GM12878 (cell line): ENCODE data around the gene RFFL. TPM values are rescaled to one million over a fixed set of nuclear protein-coding genes. Genes with fewer than 3 reads are reported as not detected.

Experiments
- ATAC-seq: fragments of 200-7000 bp; cut with Tn5 transposase; 3 replicates; pipeline ENCODE4 v1.9.1; 2020; ENCODE audit warnings: mild to moderate bottlenecking, moderate library complexity
- BruUV-seq: library from RNA; stranded (reverse); fragments of 400-500 nt; replicated peaks from 2 replicates; lab custom pipeline; 2021; lab: Mats Ljungman, UMichigan
- CTCF ChIA-PET: fragments of 300-600 bp; sonication (Branson Sonifier 250); formaldehyde crosslinking; extraction: SDS; loops from one replicate; lab custom pipeline; 2021; ENCODE audit warnings: inconsistent platforms; lab: Yijun Ruan, JAX
- POLR2A ChIA-PET: fragments of 350-600 bp; formaldehyde crosslinking; extraction: SDS; loops from one replicate; lab custom pipeline; 2021; ENCODE audit warnings: inconsistent platforms; lab: Charles Lee
- RAD21 ChIA-PET: fragments of 300-600 bp; sonication (Branson Sonifier 250); formaldehyde crosslinking; loops from one replicate; lab custom pipeline; 2023; ENCODE audit warnings: antibody characterized with exemption; ENCODE audit not compliant: unreplicated experiment; lab: Charles Lee
- SMC1A ChIA-PET: fragments of 300-600 bp; sonication (Branson Sonifier 250); formaldehyde crosslinking; loops from one replicate; lab custom pipeline; 2023; ENCODE audit not compliant: unreplicated experiment, uncharacterized antibody; lab: Charles Lee
- DNase-seq: peaks from one replicate; pipeline ENCODE4 v3.0.0-alpha.2; 2011; ENCODE audit warnings: low read depth, low spot score
- FAIRE-seq: peaks from 3 replicates; lab custom pipeline; 2011; peaks lifted over from hg19 to GRCh38; lab: Jason Lieb, UNC
- H2AFZ ChIP-seq: 2 replicates; pipeline ENCODE4 v1.6.0; 2011; ENCODE audit warnings: low read depth, low read length, control low read depth; ENCODE audit not compliant: control insufficient read depth
- H3K27ac ChIP-seq: 2 replicates; pipeline ENCODE4 v1.5.1; 2011; ENCODE audit warnings: control low read depth; ENCODE audit not compliant: control insufficient read depth, insufficient read depth
- H3K27me3 ChIP-seq, 2 experiments: replicated peaks in 1 of 2; 2 replicates each; pipeline versions ENCODE4 v1.6.0 to v1.6.1; 2011; ENCODE audit warnings: low read length in 1 of 2; ENCODE audit not compliant: control insufficient read depth in 2 of 2, insufficient read depth in 2 of 2
- H3K36me3 ChIP-seq, 2 experiments: 2 replicates each; pipeline ENCODE4 v1.5.1; 2011; ENCODE audit warnings: low read length in 1 of 2; ENCODE audit not compliant: control insufficient read depth in 2 of 2, insufficient read depth in 2 of 2
- H3K4me1 ChIP-seq: 2 replicates; pipeline ENCODE4 v1.6.1; 2011; ENCODE audit warnings: mild to moderate bottlenecking, low read length, moderate library complexity, mixed read lengths; ENCODE audit not compliant: control insufficient read depth, insufficient read depth
- H3K4me2 ChIP-seq: 2 replicates; pipeline ENCODE4 v1.6.0; 2011; ENCODE audit warnings: control low read depth; ENCODE audit not compliant: control insufficient read depth, insufficient read depth
- H3K4me3 ChIP-seq: fragments of 200-600 bp; sonication (generic); 2 replicates; pipeline ENCODE4 v1.5.1; 2016
- H3K79me2 ChIP-seq: 2 replicates; pipeline ENCODE4 v1.6.0; 2011; ENCODE audit warnings: low read length; ENCODE audit not compliant: control insufficient read depth, insufficient read depth
- H3K9ac ChIP-seq: 2 replicates; pipeline ENCODE4 v1.8.0; 2011; ENCODE audit warnings: low read length, control low read depth, mixed read lengths; ENCODE audit not compliant: control insufficient read depth, insufficient read depth
- H3K9me3 ChIP-seq: replicated peaks from 3 replicates; pipeline ENCODE4 v1.5.1; 2011; ENCODE audit warnings: mild to moderate bottlenecking, low read length; ENCODE audit not compliant: control insufficient read depth, insufficient read depth
- H4K20me1 ChIP-seq: 2 replicates; pipeline ENCODE4 v1.6.0; 2011; ENCODE audit not compliant: control insufficient read depth, insufficient read depth
- ASH2L ChIP-seq: fragments of 300-600, 200-600 bp; sonication (generic); IDR thresholded peaks from 2 replicates; pipeline ENCODE4 v1.6.1; 2017; ENCODE audit warnings: low read depth, mild to moderate bottlenecking, borderline replicate concordance
- BACH1 ChIP-seq: fragments of 450-650 bp; IDR thresholded peaks from 2 replicates; pipeline ENCODE4 v1.6.1; 2017; ENCODE audit warnings: mild to moderate bottlenecking, borderline replicate concordance
- CEBPB ChIP-seq, 2 experiments: fragments of 150-350 bp in 1 of 2; IDR thresholded peaks; 2 replicates each; pipeline ENCODE4 v1.6.1; 2012 to 2014; ENCODE audit warnings: low read depth in 2 of 2, low read length in 2 of 2, borderline replicate concordance in 1 of 2, inconsistent platforms in 1 of 2
- DPF2 ChIP-seq: fragments of 450-650 bp; IDR thresholded peaks from 2 replicates; pipeline ENCODE4 v1.6.1; 2017; ENCODE audit warnings: mild to moderate bottlenecking
- HDAC2 ChIP-seq: fragments of 200-600 bp; sonication (generic); IDR thresholded peaks from 2 replicates; pipeline ENCODE4 v1.6.1; 2017
- MEF2A ChIP-seq: IDR thresholded peaks from 2 replicates; pipeline ENCODE4 v1.6.1; 2011; ENCODE audit warnings: low read depth, mild to moderate bottlenecking, low read length, moderate library complexity; ENCODE audit not compliant: insufficient read depth
- MTA3 ChIP-seq: IDR thresholded peaks from 2 replicates; pipeline ENCODE4 v1.6.1; 2012; ENCODE audit warnings: low read length, inconsistent platforms, borderline replicate concordance
- NRF1 ChIP-seq: conservative IDR thresholded peaks from 2 replicates; pipeline ENCODE4 v1.6.1; 2011; ENCODE audit warnings: mild to moderate bottlenecking, low read depth, low read length, improper control_type of control experiment
- PAX8 ChIP-seq: fragments of 450-650 bp; IDR thresholded peaks from 2 replicates; pipeline ENCODE4 v1.6.1; 2017; ENCODE audit warnings: mild to moderate bottlenecking, moderate library complexity
- SREBF1 ChIP-seq: IDR thresholded peaks from 2 replicates; pipeline ENCODE4 v1.6.1; 2012; ENCODE audit warnings: mild to moderate bottlenecking, low read length
- STAT1 ChIP-seq: fragments of 450-650 bp; conservative IDR thresholded peaks from 2 replicates; pipeline ENCODE4 v1.6.1; 2014; ENCODE audit warnings: antibody characterized with exemption, mild to moderate bottlenecking
- SUZ12 ChIP-seq: fragments of 200-600 bp; sonication (generic); IDR thresholded peaks from one replicate; pipeline ENCODE4 v1.6.1; 2018; ENCODE audit warnings: antibody characterized with exemption, mild to moderate bottlenecking; ENCODE audit not compliant: unreplicated experiment
- TCF3 ChIP-seq: IDR thresholded peaks from 2 replicates; pipeline ENCODE4 v1.6.1; 2012; ENCODE audit warnings: low read depth, mild to moderate bottlenecking, low read length, borderline replicate concordance; ENCODE audit not compliant: insufficient read depth
- YBX1 ChIP-seq: fragments of 450-650 bp; IDR thresholded peaks from 2 replicates; pipeline ENCODE4 v1.6.1; 2016; ENCODE audit warnings: antibody characterized with exemption
- ZNF217 ChIP-seq: fragments of 450-650 bp; IDR thresholded peaks from 2 replicates; pipeline ENCODE4 v1.6.1; 2017; ENCODE audit warnings: antibody characterized with exemption, mild to moderate bottlenecking
- WGBS: methylation state at CpG from one replicate; pipeline ENCODE4 v1.1.6; 2016; ENCODE audit warnings: low lambda C conversion rate; ENCODE audit not compliant: insufficient replicate concordance, insufficient coverage; ENCODE audit errors: missing lambda C conversion rate; 5-methylcytosine and 5-hydroxymethylcytosine counted together
- in situ Hi-C: fragments of 300-500 bp; cut with MboI; formaldehyde crosslinking; loops from 9 replicates; pipeline ENCODE4 v1.14.3; 2018; ENCODE audit warnings: mixed read lengths
- intact Hi-C: fragments of 100-400 bp; cut with micrococcal nuclease; formaldehyde crosslinking; loops from one replicate; pipeline ENCODE4 v1.14.2; 2022; ENCODE audit not compliant: unreplicated experiment
- polyA plus RNA-seq, 11 experiments: library from polyadenylated mRNA; depleted of rRNA in 4 of 11; unstranded in 6 of 11; stranded (reverse) in 5 of 11; fragments of >200 nt; fragmentation: Nextera tagmentation in 4 of 11; fragmentation: Illumina TruSeq in 1 of 11; extraction: Ambion mirVana in 4 of 11; extraction: Trizol in 1 of 11; gene quantifications; 1 replicate in 1 of 11; 2 replicates in 10 of 11; pipeline versions ENCODE4 v1.2.1 to v1.2.3, GENCODE V29; 2011 to 2016; ENCODE audit warnings: inconsistent platforms in 2 of 11, missing spikeins in 2 of 11, low read depth in 1 of 11
- total RNA-seq, 4 experiments: library from RNA; depleted of rRNA in 3 of 4; stranded (reverse); fragments of >200 nt in 3 of 4; fragmentation: Illumina TruSeq in 1 of 4; extraction: Trizol in 1 of 4; gene quantifications; 2 replicates each; pipeline versions ENCODE4 v1.2.1 to v1.2.3, GENCODE V29; 2013 to 2021
- TF ChIP-seq, protein P1 (sequence below): fragments of 450-650 bp; formaldehyde crosslinking; IDR thresholded peaks from 2 replicates; pipeline ENCODE4 v1.5.0; 2022; ENCODE audit warnings: mild to moderate bottlenecking, missing genetic modification characterization

The RFFL gene
- total and polyA plus RNA-seq, 10 of the 15 experiments (the other 5 are each of a cell fraction or from before 2014, with no cell fraction given): 4.7 to 56.1 (median 26.9) TPM

DNA sequence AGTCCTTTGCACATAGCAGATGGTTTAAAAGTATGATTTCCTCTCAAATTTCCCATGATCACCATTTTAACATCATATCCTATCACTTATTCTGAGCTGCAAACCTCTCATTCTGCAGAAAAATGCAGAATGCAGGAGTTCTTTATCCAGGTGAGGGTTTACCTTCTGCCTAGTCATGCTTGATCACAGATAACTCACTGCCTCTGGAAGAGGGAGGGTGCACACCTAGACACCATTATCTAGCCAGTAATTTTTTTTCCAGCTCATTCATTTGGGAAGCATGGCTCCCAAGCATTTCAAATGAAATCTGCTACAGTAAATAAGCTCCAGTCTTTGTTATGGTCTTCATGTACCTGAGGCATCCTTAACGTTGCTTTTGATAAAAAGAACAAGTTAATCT is 38.0 kb downstream of the RFFL start:
- Histone ChIP-seq H3K36me3 (peaks cover 12 to 19% of the 10 kb centered on the region in 2 experiments), H3K27me3 (no peaks in the 10 kb centered on the region), H3K79me2 (no peaks in the 10 kb centered on the region), H3K27ac (no peak overlapping the region), H3K9me3 (no peaks in the 10 kb centered on the region), H3K4me2 (no peak overlapping the region), H3K9ac (no peak overlapping the region), H4K20me1 (no peaks in the 10 kb centered on the region), H3K4me1 (peaks cover 9% of the 10 kb centered on the region), H2AFZ (no peak overlapping the region), H3K4me3 (no peak overlapping the region)
- DNase-seq (no peak), FAIRE-seq (no peak), ATAC-seq (no peak)
- ChIA-PET SMC1A (interaction anchor here (0.7 to 1.5 kb wide), 7 partner anchors 9 to 86 kb away, joined by 3 to 7 read pairs (median 3); partner anchors contain the start of gene RFFL), RAD21 (interaction anchor here (0.7 to 1.3 kb wide), 4 partner anchors 8 to 93 kb away, joined by 3 to 5 read pairs (median 3); partner anchors contain the start of gene RFFL), CTCF (interaction anchor here (0.7 to 1.6 kb wide), 2 partner anchors 64 to 93 kb away, joined by 3 to 4 read pairs; no protein-coding TSS in a partner anchor), POLR2A (interaction anchor here (1.2 kb wide), 1 partner anchor 28 kb away, joined by 3 read pairs; no protein-coding TSS in a partner anchor)
- in situ Hi-C loops (no loop called here), intact Hi-C loops (no loop called here)
- 93% methylated on average over 1 of the region's 1 CpG for WGBS
- no TSS peak for BruUV-seq
- TF ChIP-seq ASH2L (no peak), SREBF1 (no peak), PAX8 (no peak), TCF3 (no peak)

DNA sequence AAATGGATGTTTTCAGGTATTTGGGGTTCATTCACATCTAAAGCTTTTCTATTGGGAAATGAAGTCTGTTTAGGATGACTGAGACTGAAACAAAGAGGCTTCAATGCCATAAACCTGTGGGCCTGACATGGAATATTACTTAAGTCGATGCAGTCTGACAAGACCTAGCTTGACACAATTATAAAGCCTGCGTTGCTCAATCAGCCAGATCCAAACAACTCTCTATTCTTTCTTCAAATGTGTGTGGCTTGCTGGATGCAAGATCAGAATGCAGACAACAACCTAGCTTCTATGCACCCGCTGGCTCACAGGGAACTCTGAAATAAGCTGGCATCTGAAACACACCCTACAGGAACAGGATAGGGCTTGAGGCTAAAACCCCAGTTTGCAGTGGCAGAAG is 40.0 kb downstream of the RFFL start:
- ChIA-PET CTCF (interaction anchor here (0.9 to 1.8 kb wide), 4 partner anchors 9 to 95 kb away, joined by 4 to 6 read pairs (median 5); no protein-coding TSS in a partner anchor), POLR2A (interaction anchor here (0.5 to 2.4 kb wide), 3 partner anchors 11 to 92 kb away, joined by 3 to 6 read pairs (median 3); no protein-coding TSS in a partner anchor), SMC1A (interaction anchor here (1.0 to 2.5 kb wide), 9 partner anchors 14 to 95 kb away, joined by 3 to 8 read pairs (median 4); partner anchors contain the start of gene RFFL), RAD21 (interaction anchor here (1.4 to 1.5 kb wide), 2 partner anchors 40 to 66 kb away, joined by 5 to 6 read pairs; partner anchors contain the start of gene RFFL)
- H3K4me1 ChIP-seq: peaks cover 4% of the 10 kb centered on the region
- in situ Hi-C loops: no loop called here
- no peak overlapping the region for H2AFZ ChIP-seq
- no TSS peak for BruUV-seq
- no peaks in the 10 kb centered on the region for H4K20me1 ChIP-seq
- FAIRE-seq: no peak
- no peak for DNase-seq
- WGBS: 100% methylated on average over 3 of the region's 3 CpGs
- no peak for ATAC-seq
- H3K9me3 ChIP-seq: no peaks in the 10 kb centered on the region
- H3K9ac ChIP-seq: no peak overlapping the region
- H3K36me3 ChIP-seq: peaks cover 12 to 33% of the 10 kb centered on the region in 2 experiments; a peak in 3 of 4 replicates
- no peaks in the 10 kb centered on the region for H3K79me2 ChIP-seq
- intact Hi-C loops: no loop called here
- H3K27ac ChIP-seq: no peak overlapping the region
- H3K4me3 ChIP-seq: no peak overlapping the region
- H3K4me2 ChIP-seq: no peak overlapping the region
- H3K27me3 ChIP-seq: no peaks in the 10 kb centered on the region
- TF ChIP-seq ZNF217 (no peak), STAT1 (no peak), DPF2 (no peak), MEF2A (no peak), SUZ12 (no peak), YBX1 (no peak), CEBPB (IDR thresholded peaks at IDR 0.05; ENCODE audit: borderline replicate concordance in 1 of 2, low read depth in 2 of 2, low read length in 2 of 2) (no peak), HDAC2 (no peak), MTA3 (no peak), BACH1 (no peak), NRF1 (no peak)
- TF ChIP-seq, protein P1, sequence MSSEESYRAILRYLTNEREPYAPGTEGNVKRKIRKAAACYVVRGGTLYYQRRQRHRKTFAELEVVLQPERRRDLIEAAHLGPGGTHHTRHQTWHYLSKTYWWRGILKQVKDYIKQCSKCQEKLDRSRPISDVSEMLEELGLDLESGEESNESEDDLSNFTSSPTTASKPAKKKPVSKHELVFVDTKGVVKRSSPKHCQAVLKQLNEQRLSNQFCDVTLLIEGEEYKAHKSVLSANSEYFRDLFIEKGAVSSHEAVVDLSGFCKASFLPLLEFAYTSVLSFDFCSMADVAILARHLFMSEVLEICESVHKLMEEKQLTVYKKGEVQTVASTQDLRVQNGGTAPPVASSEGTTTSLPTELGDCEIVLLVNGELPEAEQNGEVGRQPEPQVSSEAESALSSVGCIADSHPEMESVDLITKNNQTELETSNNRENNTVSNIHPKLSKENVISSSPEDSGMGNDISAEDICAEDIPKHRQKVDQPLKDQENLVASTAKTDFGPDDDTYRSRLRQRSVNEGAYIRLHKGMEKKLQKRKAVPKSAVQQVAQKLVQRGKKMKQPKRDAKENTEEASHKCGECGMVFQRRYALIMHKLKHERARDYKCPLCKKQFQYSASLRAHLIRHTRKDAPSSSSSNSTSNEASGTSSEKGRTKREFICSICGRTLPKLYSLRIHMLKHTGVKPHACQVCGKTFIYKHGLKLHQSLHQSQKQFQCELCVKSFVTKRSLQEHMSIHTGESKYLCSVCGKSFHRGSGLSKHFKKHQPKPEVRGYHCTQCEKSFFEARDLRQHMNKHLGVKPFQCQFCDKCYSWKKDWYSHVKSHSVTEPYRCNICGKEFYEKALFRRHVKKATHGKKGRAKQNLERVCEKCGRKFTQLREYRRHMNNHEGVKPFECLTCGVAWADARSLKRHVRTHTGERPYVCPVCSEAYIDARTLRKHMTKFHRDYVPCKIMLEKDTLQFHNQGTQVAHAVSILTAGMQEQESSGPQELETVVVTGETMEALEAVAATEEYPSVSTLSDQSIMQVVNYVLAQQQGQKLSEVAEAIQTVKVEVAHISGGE: no peak
